MG63 (cell line): ENCODE data around the gene OLFM1. TPM values are rescaled to one million over a fixed set of nuclear protein-coding genes. Genes with fewer than 3 reads are reported as not detected.

ENCODE experiments used
- DNase-seq: peaks from one replicate; pipeline ENCODE4 v3.0.0-alpha.2; 2020
- H3K27me3 ChIP-seq: fragments of 250-450 bp; sonication (Bioruptor Pico); 2 replicates; pipeline ENCODE4 v1.5.1; 2020; ENCODE audit warnings: mild to moderate bottlenecking, moderate library complexity
- H3K36me3 ChIP-seq: fragments of 250-450 bp; sonication (Bioruptor Pico); 2 replicates; pipeline ENCODE4 v1.5.1; 2020; ENCODE audit warnings: mild to moderate bottlenecking, moderate library complexity
- H3K4me3 ChIP-seq: fragments of 250-450 bp; sonication (Bioruptor Pico); 2 replicates; pipeline ENCODE4 v1.5.1; 2020; ENCODE audit warnings: mild to moderate bottlenecking, moderate library complexity
- H3K9me3 ChIP-seq: fragments of 250-450 bp; sonication (Bioruptor Pico); 2 replicates; pipeline ENCODE4 v1.5.1; 2020; ENCODE audit warnings: mild to moderate bottlenecking, moderate library complexity
- total RNA-seq: library from RNA; depleted of rRNA; stranded (reverse); fragments of >200 nt; shearing (Covaris generic); gene quantifications from 2 replicates; pipeline ENCODE4 v1.2.3, GENCODE V29; 2014; ENCODE audit warnings: low replicate concordance; rRNA removed

Gene OLFM1
- total RNA-seq, result 37.1 and 47.3 TPM in 2 replicates

DNA sequence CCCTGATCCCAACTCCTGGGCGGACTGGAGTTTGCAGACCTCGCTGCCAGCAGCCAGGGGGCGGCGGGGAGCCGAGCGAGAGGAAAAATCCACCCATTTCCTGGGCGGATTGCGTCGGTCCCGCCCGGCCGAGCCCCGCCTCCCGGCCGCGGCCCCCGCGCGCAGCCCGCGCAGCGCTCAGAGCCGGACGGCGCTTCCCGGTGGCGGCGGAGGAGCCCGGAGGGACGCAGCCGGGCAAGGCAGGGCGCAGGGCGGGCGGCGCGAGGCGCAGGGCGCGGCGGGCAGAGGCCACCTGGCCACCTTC is at the start of gene OLFM1:
OLFM1 (plus strand) TSS at position 180 of the 304 bp plus-strand sequence. CDS start 322 bp downstream, outside the sequence.
- peak; percentile 81 for DNase-seq
- no peaks in the 10 kb centered on the region; the same call in 1 of the 2 replicates for H3K36me3 ChIP-seq
- H3K9me3 ChIP-seq, result no peaks in the 10 kb centered on the region
- H3K4me3 ChIP-seq, result peak within 1 kb of the TSS; percentile 43
- no peaks in the 10 kb centered on the region for H3K27me3 ChIP-seq

DNA sequence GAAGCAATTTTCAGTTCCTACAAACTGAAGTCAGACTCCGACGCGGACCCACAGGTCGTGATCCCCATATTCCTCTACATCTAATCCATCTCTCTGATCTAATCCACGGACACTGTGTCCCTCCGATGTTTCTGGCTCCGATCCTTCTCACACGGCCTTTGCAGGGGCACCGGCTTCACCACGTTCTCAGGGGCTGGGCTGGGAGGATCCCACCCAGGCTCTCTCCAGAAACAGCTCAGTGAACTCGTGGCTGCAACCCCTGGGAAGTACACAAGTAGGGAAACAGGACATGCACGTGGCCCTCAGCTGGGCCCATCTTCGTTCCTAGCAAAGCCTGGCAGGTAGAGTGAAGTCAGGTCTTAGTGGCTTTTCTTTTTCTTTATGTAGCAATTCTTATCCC is 49.1 kb upstream of the OLFM1 start:
- Histone ChIP-seq H3K36me3 (no peaks in the 10 kb centered on the region), H3K27me3 (no peaks in the 10 kb centered on the region; the same call in 1 of the 2 replicates), H3K9me3 (no peaks in the 10 kb centered on the region), H3K4me3 (no peak overlapping the region)
- DNase-seq, result no peak

DNA sequence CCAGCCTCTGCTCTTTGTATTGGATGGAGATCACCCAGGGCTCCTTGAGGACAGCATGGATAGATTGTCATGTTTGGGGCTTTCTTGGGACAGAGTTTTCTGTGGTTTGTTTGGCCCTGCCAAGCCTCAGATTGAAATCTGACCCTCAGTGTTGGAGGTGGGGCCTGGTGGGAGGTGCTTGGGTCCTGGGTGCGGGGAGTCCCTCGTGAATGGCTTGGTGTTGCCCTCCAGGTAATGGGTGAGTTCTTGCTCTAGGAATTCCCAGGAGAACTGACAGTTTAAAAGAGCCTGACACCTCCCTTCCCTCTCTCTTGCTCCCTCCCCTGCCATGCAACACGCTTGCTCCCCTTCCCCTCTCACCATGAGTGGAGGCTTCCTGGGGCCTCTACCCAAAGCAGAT is 48.6 kb upstream of the OLFM1 start:
- no peak for DNase-seq
- Histone ChIP-seq H3K9me3 (no peaks in the 10 kb centered on the region), H3K36me3 (no peaks in the 10 kb centered on the region), H3K4me3 (no peak overlapping the region), H3K27me3 (no peaks in the 10 kb centered on the region; the same call in 1 of the 2 replicates)

- DNase-seq, result no peak
- Histone ChIP-seq H3K4me3 (no peak overlapping the region), H3K27me3 (no peaks in the 10 kb centered on the region; the same call in 1 of the 2 replicates), H3K9me3 (no peaks in the 10 kb centered on the region), H3K36me3 (no peaks in the 10 kb centered on the region)
Observed at GRCh38 chr9:135039266-135039870, 48.1 kb upstream of the OLFM1 start.

DNA sequence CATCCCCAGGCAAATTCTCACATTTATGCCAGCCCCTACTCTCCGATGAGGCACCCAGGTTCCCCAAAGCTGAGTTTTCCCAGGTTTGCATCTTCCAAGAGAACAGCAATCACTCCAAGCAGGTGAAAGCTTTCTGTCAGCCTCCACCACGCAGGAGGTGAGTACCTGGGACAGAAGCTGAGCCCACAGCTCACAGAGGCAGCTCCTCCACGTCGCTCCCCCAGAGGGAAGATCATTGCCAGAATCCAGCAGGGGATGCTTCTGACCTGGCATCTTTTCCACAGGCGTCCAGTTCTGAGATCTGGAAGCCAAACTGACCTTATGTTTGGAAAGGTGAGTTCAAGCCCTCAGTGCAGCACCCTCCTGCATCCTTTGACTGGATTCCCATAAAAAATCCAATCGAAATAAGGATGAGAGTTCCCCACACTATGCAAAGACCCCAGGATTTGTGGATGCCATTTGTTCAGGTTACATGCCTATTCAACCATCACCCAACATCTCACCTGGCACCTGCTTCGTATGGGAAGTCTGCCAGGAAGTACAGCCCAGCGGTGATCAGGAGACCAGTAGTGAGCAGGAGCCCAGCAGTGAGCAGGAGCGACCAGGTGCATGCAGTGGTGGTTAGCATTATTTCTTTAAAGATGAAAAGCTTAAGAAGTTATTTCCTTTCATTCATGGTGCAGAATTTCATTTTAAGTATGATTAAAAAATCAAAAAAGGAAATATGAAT is 47.4 kb upstream of the OLFM1 start:
- no peaks in the 10 kb centered on the region; the same call in 1 of the 2 replicates for H3K27me3 ChIP-seq
- DNase-seq, result no peak
- no peaks in the 10 kb centered on the region for H3K36me3 ChIP-seq
- H3K4me3 ChIP-seq, result no peak overlapping the region
- H3K9me3 ChIP-seq, result no peaks in the 10 kb centered on the region

DNA sequence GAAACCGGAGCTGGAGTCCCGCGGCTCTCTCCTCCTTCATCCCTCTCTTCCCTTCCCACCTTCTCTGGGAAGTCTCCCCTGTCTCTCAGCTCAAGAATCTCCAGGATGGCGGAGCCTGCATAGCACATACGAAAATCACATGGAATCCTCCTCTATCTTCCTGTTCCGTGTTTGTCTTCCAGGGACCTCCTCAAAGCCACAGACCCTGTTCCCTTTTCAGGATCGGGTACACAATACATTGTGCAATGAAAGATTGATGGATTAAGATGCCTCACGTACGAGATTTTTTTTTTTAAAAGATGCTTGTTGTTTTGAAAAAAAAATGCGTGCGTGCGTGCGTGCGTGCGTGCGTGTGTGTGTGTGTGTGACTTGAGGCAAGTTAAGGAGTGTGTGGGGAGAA is 46.6 kb upstream of the OLFM1 start:
- DNase-seq, result no peak
- H3K4me3 ChIP-seq, result no peak overlapping the region
- H3K9me3 ChIP-seq, result no peaks in the 10 kb centered on the region
- no peaks in the 10 kb centered on the region; the same call in 1 of the 2 replicates for H3K27me3 ChIP-seq
- no peaks in the 10 kb centered on the region for H3K36me3 ChIP-seq

GRCh38 chr9:135043345-135043744 is 44.1 kb upstream of the OLFM1 start:
- no peak for DNase-seq
- no peaks in the 10 kb centered on the region for H3K9me3 ChIP-seq
- H3K27me3 ChIP-seq, result no peaks in the 10 kb centered on the region
- no peaks in the 10 kb centered on the region for H3K36me3 ChIP-seq
- no peak overlapping the region for H3K4me3 ChIP-seq

DNA sequence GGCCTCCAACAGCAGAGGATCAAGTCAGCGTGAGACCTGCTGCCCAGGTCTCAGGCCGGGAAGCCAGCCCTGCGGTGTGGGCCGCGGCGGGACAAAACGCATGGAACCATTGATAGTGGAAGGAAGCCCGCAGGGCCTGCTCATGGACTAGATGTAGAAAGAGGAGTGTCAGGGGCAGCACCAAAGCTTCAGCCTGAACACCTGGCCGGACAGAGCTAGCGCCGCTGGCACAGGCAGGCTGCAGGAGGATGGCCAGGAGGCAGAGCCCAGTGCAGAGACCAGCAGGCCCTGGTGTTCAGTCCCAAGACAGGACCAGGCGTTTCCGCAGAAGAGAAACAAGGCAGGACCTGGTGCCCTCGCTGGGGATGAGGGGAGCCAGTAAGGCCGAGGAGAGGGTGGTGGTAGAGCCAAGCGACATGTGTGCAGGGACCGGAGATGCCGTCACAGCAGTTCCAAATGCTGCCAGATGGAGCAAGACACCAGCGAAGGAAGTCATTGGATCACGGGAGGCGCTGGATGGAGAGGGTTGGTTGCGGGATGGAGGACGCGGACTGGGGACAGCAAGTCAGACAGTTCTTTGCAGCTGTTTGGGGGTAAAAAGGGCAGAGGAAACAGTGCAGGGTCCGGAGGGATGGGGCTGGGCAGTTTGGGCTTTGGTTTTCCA is 42.1 kb upstream of the OLFM1 start:
- DNase-seq, result no peak

DNA sequence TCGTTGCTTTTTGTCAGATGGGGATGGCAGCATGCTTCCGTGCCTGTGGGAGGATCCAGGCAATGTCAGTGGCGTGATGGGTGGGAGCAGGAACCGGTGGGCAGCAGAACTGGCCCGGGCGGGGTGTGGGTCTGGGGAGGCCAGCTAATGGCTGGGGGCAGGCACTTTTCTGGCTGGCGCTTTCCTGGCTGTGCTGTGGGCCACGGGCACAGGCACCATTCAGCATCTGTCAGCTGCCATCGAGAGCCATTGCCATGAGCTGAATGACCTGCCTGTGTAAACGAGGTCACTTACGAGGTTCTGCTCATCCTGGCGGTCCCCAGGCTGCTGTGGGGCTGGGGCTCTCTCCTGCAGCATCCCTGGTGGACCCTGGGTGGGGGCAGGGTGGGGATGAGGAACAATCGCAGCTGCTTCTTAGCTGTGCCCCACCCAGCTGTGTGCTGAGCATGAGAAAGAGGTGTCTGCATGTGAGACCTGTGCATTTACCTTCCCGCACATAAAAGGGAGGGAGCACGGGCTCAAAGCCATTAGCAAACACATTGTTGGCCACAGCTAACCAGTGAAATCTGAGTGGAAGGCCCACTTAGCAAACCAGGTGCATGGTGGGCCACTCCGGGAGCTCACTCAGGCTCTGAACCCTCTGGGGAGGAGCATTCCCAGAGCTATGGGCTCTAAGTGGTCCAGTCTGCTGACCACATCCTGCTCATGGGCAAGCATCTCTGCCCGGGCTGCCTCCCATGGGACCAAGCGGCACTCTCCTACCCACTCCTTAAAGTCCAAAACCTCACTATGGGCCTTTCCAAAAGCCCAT is 41.3 kb upstream of the OLFM1 start:
- Histone ChIP-seq H3K9me3 (no peaks in the 10 kb centered on the region), H3K27me3 (no peaks in the 10 kb centered on the region), H3K36me3 (no peaks in the 10 kb centered on the region), H3K4me3 (no peak overlapping the region)
- DNase-seq, result no peak

More for the DNA sequence above, 42.1 kb upstream of the OLFM1 start:
- no peaks in the 10 kb centered on the region for H3K9me3 ChIP-seq
- no peak overlapping the region for H3K4me3 ChIP-seq
- H3K36me3 ChIP-seq, result no peaks in the 10 kb centered on the region
- no peaks in the 10 kb centered on the region for H3K27me3 ChIP-seq

DNA sequence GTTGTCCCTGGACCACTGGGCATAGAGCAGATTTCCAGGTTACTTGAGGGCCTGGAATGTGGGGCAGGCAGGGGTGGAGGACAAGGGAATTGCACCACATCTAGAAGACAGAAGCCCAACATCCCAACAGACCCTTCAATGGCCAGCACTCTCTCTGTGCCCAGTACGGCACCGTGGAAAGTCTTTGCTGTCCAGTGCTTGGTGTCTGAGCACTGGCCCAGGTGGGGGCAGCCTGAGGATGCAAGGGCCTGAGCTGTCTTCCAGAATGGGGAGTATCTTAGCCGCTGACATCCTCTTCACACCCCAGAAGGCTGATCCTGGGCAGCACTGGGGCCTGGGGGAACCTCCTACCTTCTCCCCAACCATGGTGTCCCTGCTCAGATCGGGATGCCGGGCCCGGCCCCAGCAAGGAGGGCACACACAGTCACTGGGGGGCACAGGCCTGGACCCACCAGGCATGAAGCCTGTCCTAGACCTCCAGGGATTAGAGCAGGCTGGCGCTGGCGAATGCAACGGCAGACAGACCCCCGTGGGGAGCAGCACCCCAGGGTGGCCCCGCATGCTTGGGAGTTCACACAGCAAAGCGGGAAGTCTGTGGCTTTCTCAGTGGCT is 40.6 kb upstream of the OLFM1 start:
- H3K27me3 ChIP-seq, result no peaks in the 10 kb centered on the region
- DNase-seq, result no peak
- H3K36me3 ChIP-seq, result no peaks in the 10 kb centered on the region
- H3K4me3 ChIP-seq, result no peak overlapping the region
- H3K9me3 ChIP-seq, result no peaks in the 10 kb centered on the region

- H3K36me3 ChIP-seq, result no peaks in the 10 kb centered on the region
- H3K9me3 ChIP-seq, result no peaks in the 10 kb centered on the region
- H3K27me3 ChIP-seq, result no peaks in the 10 kb centered on the region
- DNase-seq, result no peak
- no peak overlapping the region for H3K4me3 ChIP-seq
Observed at GRCh38 chr9:135047521-135047920, 39.9 kb upstream of the OLFM1 start.

- H3K9me3 ChIP-seq, result no peaks in the 10 kb centered on the region
- no peaks in the 10 kb centered on the region for H3K36me3 ChIP-seq
- H3K27me3 ChIP-seq, result no peaks in the 10 kb centered on the region
- H3K4me3 ChIP-seq, result no peak overlapping the region
- no peak for DNase-seq
Observed at GRCh38 chr9:135048046-135048757, 39.3 kb upstream of the OLFM1 start.

DNA sequence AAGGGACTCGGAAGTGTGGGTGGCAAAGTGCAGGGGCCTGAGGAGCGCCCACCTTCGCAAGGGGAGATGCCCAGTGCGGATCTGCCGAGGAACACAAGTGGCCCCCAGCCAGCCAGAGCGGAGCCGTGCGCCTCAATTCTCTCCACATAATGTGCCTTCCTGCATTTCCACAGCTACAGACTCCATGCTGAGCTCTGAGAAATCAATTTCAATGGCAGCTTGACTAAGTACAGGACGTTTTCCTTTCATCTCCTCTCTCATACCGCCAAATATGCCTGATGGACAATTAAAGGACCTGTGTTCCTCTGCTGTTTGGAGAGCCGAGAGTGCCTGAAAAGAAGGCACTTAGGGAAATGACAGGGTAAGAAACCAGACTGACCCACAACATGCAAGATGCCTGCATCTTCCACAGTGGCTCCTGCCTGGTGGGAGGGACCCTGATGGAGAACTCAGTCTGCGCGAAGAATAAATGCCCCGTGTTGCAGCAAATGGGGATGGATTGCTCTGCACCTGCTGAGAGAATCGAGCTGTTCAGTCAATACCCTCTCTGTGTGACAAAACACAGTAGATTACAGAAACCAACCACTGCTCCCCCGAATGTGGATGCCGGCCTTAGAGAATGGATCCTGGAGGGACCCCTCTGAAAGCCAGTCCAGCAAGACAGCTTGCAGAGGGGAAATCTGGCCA is 38.6 kb upstream of the OLFM1 start:
- H3K9me3 ChIP-seq, result no peaks in the 10 kb centered on the region
- no peaks in the 10 kb centered on the region for H3K27me3 ChIP-seq
- no peak overlapping the region for H3K4me3 ChIP-seq
- no peaks in the 10 kb centered on the region for H3K36me3 ChIP-seq
- no peak for DNase-seq

DNA sequence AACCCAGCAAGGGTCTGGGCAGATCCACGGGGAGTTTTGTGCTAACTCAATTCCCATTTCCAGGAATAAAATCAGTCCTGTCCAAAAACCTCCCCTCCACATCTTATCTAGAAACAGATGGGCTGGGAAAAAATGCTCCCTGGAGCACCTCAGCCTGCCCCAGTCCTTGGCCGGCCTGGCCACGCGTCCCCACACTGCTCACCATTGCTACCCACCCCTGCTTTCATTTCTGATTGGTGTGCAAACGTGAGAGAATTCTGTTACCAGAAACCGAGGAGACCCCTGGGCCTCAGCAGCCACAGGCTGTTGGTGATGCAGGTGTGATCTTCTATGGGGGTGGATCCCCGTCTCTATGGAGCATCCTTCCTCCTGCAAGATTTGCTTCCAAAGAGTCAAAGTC is 38.0 kb upstream of the OLFM1 start:
- H3K4me3 ChIP-seq, result no peak overlapping the region
- H3K9me3 ChIP-seq, result no peaks in the 10 kb centered on the region
- no peaks in the 10 kb centered on the region for H3K36me3 ChIP-seq
- no peaks in the 10 kb centered on the region for H3K27me3 ChIP-seq
- no peak for DNase-seq

GRCh38 chr9:135050072-135050990 is 37.1 kb upstream of the OLFM1 start:
- H3K9me3 ChIP-seq, result no peaks in the 10 kb centered on the region
- no peak for DNase-seq
- H3K27me3 ChIP-seq, result no peaks in the 10 kb centered on the region
- H3K36me3 ChIP-seq, result no peaks in the 10 kb centered on the region
- no peak overlapping the region for H3K4me3 ChIP-seq
